ENCODE measurements around the gene SHOX. TPM values are rescaled to one million over a fixed set of nuclear protein-coding genes. Genes with fewer than 3 reads are reported as not detected.
A peak's percentile ranks its signal among the peaks of the same experiment; 100 is the strongest.

The SHOX gene
- polyA plus RNA-seq, 3 donors, result not detected

DNA sequence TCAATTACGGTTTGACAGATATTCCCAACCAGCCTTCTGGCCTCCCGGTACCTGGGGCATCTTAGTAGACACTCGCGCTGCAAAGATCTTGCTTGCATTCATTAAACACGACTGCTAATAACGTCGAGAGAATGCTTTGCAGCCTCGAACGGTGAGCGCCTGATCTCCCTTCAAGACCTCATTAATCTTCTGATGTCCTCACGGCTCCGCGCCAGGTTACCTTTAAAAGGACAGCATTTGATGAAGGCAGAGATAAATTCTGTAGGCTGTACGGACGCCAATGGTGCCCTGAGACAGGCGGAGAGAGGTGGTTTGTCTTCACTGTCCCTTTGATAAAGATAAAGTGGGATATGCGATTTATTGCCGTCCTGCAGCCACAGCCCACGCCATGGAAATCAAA is 64.2 kb downstream of the SHOX start:
- no peaks in the 10 kb centered on the region for H3K36me3 Mint-ChIP-seq
- H3K4me3 Mint-ChIP-seq, result no peak overlapping the region
- TF ChIP-seq CTCF (IDR thresholded peaks at IDR 0.05), result no peak
- peaks cover 11% of the 10 kb centered on the region for H3K4me1 Mint-ChIP-seq
- Histone ChIP-seq H2AFZ (ENCODE audit: insufficient read depth, low read depth, low read length, poor library complexity, severe bottlenecking) (no peak overlapping the region), H3K36me3 (replicated peaks in 1 of 2; ENCODE audit: control insufficient read depth in 1 of 2, insufficient read depth in 2 of 2, low read length in 2 of 2) (no peaks in the 10 kb centered on the region), H3K9me3 (replicated peaks in 1 of 2; ENCODE audit: control insufficient read depth in 1 of 2, insufficient read depth in 1 of 2, low read length in 2 of 2) (peaks cover 26 to 41% of the 10 kb centered on the region in 2 donors), H3K9ac (ENCODE audit: insufficient read depth, low read length, poor library complexity, severe bottlenecking) (no peak overlapping the region), H3K4me1 (ENCODE audit: control insufficient read depth in 1 of 2, insufficient read depth in 2 of 2, low read length in 2 of 2) (peaks cover 0 to 7% of the 10 kb centered on the region in 2 donors), H3K79me2 (ENCODE audit: insufficient read depth, low read length) (no peaks in the 10 kb centered on the region), H3K27me3 (ENCODE audit: control insufficient read depth in 2 of 2, insufficient read depth in 2 of 2, low read length in 2 of 2) (no peaks in the 10 kb centered on the region), H3K4me2 (replicated peaks; ENCODE audit: extremely low read depth, low read length, poor library complexity, severe bottlenecking) (no peak overlapping the region), H4K20me1 (ENCODE audit: insufficient read depth, low read length) (no peaks in the 10 kb centered on the region), H3K27ac (ENCODE audit: low read depth in 1 of 2, low read length in 2 of 2) (no peak overlapping the region), H3K4me3 (replicated peaks in 1 of 3; ENCODE audit: low read depth in 2 of 3, low read length in 3 of 3) (no peak overlapping the region)
- DNase-seq, result no peak
- peaks cover 8 to 54% (median 36%) of the 10 kb centered on the region in 7 donors for H3K9me3 Mint-ChIP-seq
- no peak overlapping the region for H3K27ac Mint-ChIP-seq
- WGBS (ENCODE audit: insufficient coverage), result 96% methylated on average over 10 of the region's 19 CpGs
- peaks cover 1 to 4% (median 3%) of the 10 kb centered on the region in 3 donors for H3K27me3 Mint-ChIP-seq (ENCODE audit: low read depth in 3 of 3)
- intact Hi-C loops (cut with micrococcal nuclease), result no loop called here

DNA sequence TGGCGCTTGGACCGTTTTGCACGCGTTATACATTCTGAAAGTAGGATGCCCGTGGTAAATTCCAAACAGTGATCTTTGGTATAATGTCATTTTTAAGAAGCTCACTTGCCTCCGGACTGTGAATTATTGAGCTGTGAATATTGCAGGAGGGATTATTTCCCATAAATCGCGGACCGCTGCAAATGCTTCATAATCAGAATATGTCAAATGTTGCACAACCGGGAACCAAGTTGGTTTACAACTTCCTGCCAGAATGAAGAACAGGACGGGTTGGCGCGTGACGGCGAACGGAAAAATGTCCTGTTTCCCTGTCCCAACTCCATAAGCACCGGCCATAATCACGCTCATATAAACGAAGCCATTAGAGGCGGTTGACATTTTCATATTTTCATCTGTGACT is 67.6 kb downstream of the SHOX start:
- no peaks in the 10 kb centered on the region for H3K36me3 ChIP-seq (replicated peaks in 1 of 2; ENCODE audit: control insufficient read depth in 1 of 2, insufficient read depth in 2 of 2, low read length in 2 of 2)
- Mint-ChIP-seq H3K27ac (no peak overlapping the region), H3K9me3 (peaks cover 8 to 60% (median 38%) of the 10 kb centered on the region in 7 donors), H3K4me3 (peak overlapping the region; percentile 45 to 83), H3K4me1 (peaks cover 11% of the 10 kb centered on the region), H3K27me3 (ENCODE audit: low read depth in 3 of 3) (peaks cover 2 to 4% (median 3%) of the 10 kb centered on the region in 3 donors), H3K36me3 (no peaks in the 10 kb centered on the region)
- intact Hi-C loops (cut with micrococcal nuclease), result no loop called here
- peak overlapping the region; percentile 35 for H2AFZ ChIP-seq (ENCODE audit: insufficient read depth, low read depth, low read length, poor library complexity, severe bottlenecking)
- H3K9ac ChIP-seq (ENCODE audit: insufficient read depth, low read length, poor library complexity, severe bottlenecking), result no peak overlapping the region
- H4K20me1 ChIP-seq (ENCODE audit: insufficient read depth, low read length), result no peaks in the 10 kb centered on the region
- H3K4me3 ChIP-seq (replicated peaks in 1 of 3; ENCODE audit: low read depth in 2 of 3, low read length in 3 of 3), result peak overlapping the region in 1 of 3 experiments; percentile 32
- H3K27me3 ChIP-seq (ENCODE audit: control insufficient read depth in 2 of 2, insufficient read depth in 2 of 2, low read length in 2 of 2), result no peaks in the 10 kb centered on the region
- no peaks in the 10 kb centered on the region for H3K79me2 ChIP-seq (ENCODE audit: insufficient read depth, low read length)
- H3K4me2 ChIP-seq (replicated peaks; ENCODE audit: extremely low read depth, low read length, poor library complexity, severe bottlenecking), result peak overlapping the region; percentile 45
- no peak for TF ChIP-seq CTCF (IDR thresholded peaks at IDR 0.05)
- no peak overlapping the region for H3K27ac ChIP-seq (ENCODE audit: low read depth in 1 of 2, low read length in 2 of 2)
- no peak for DNase-seq
- peaks cover 26 to 52% of the 10 kb centered on the region in 2 donors for H3K9me3 ChIP-seq (replicated peaks in 1 of 2; ENCODE audit: control insufficient read depth in 1 of 2, insufficient read depth in 1 of 2, low read length in 2 of 2)
- WGBS (ENCODE audit: insufficient coverage), result 0% methylated on average over 10 of the region's 20 CpGs
- H3K4me1 ChIP-seq (ENCODE audit: control insufficient read depth in 1 of 2, insufficient read depth in 2 of 2, low read length in 2 of 2), result peaks cover 0 to 7% of the 10 kb centered on the region in 2 donors

Measured in CD14-positive monocyte (primary cell).